ENCODE data around the gene TMTC4. TPM values are rescaled to one million over a fixed set of nuclear protein-coding genes. Genes with fewer than 3 reads are reported as not detected.

Gene TMTC4
- total RNA-seq, 4 donors from 2014 or later: 12.5 to 28.5 (median 14.8) TPM

- Histone ChIP-seq H3K27me3 (no peaks in the 10 kb centered on the region), H3K36me3 (peaks cover 0 to 74% (median 8%) of the 10 kb centered on the region in 3 donors), H3K4me1 (no peaks in the 10 kb centered on the region), H3K4me3 (no peak overlapping the region), H3K9me3 (no peaks in the 10 kb centered on the region), H3K27ac (no peak overlapping the region)
- TF ChIP-seq CTCF (IDR thresholded peaks at IDR 0.05) (no peak), EP300 (IDR thresholded peaks at IDR 0.05) (no peak), POLR2A (IDR thresholded peaks at IDR 0.05) (no peak)
- 97 to 100% methylated on average over 2 of the region's 2 CpGs for WGBS, 2 donors
- DNase-seq (ENCODE audit: low spot score in 2 of 2): no peak
Observed at GRCh38 chr13:100633461-100633860, 41.1 kb downstream of the TMTC4 start.

GRCh38 chr13:100630555-100630954 lies 44.0 kb downstream of the TMTC4 start:
- H3K27me3 ChIP-seq: no peaks in the 10 kb centered on the region
- H3K36me3 ChIP-seq: peaks cover 0 to 79% (median 0%) of the 10 kb centered on the region in 3 donors
- H3K27ac ChIP-seq: no peak overlapping the region
- TF ChIP-seq POLR2A (IDR thresholded peaks at IDR 0.05): no peak
- no peak for TF ChIP-seq EP300 (IDR thresholded peaks at IDR 0.05)
- no peak for TF ChIP-seq CTCF (IDR thresholded peaks at IDR 0.05)
- no peaks in the 10 kb centered on the region for H3K9me3 ChIP-seq
- H3K4me1 ChIP-seq: no peaks in the 10 kb centered on the region
- WGBS, 2 donors: 59 to 61% methylated on average over 8 of the region's 8 CpGs
- H3K4me3 ChIP-seq: no peak overlapping the region
- no peak for DNase-seq (ENCODE audit: low spot score in 2 of 2)

- Histone ChIP-seq H3K27me3 (no peaks in the 10 kb centered on the region), H3K9me3 (no peaks in the 10 kb centered on the region), H3K4me3 (no peak overlapping the region), H3K27ac (no peak overlapping the region), H3K4me1 (no peaks in the 10 kb centered on the region), H3K36me3 (peaks cover 0 to 85% (median 0%) of the 10 kb centered on the region in 3 donors)
- no peak for DNase-seq (ENCODE audit: low spot score in 2 of 2)
- 70 to 84% methylated on average over 13 to 15 of the region's 15 CpGs for WGBS, 2 donors
- TF ChIP-seq CTCF (IDR thresholded peaks at IDR 0.05) (no peak), EP300 (IDR thresholded peaks at IDR 0.05) (no peak), POLR2A (IDR thresholded peaks at IDR 0.05) (no peak)
Observed at GRCh38 chr13:100627120-100627519, 47.5 kb downstream of the TMTC4 start.

- TF ChIP-seq POLR2A (IDR thresholded peaks at IDR 0.05) (no peak), EP300 (IDR thresholded peaks at IDR 0.05) (no peak), CTCF (IDR thresholded peaks at IDR 0.05) (no peak)
- Histone ChIP-seq H3K9me3 (no peaks in the 10 kb centered on the region), H3K4me3 (no peak overlapping the region), H3K36me3 (peaks cover 0 to 89% (median 0%) of the 10 kb centered on the region in 3 donors), H3K27ac (no peak overlapping the region), H3K27me3 (no peaks in the 10 kb centered on the region), H3K4me1 (no peaks in the 10 kb centered on the region)
- WGBS, 2 donors: 73 to 78% methylated on average over 9 of the region's 9 CpGs
- no peak for DNase-seq (ENCODE audit: low spot score in 2 of 2)
Observed at GRCh38 chr13:100625447-100625846, 49.1 kb downstream of the TMTC4 start.

GRCh38 chr13:100620792-100621191 lies 53.8 kb downstream of the TMTC4 start:
- Histone ChIP-seq H3K27me3 (no peaks in the 10 kb centered on the region), H3K27ac (no peak overlapping the region), H3K4me3 (no peak overlapping the region), H3K9me3 (no peaks in the 10 kb centered on the region), H3K4me1 (no peaks in the 10 kb centered on the region), H3K36me3 (peaks cover 0 to 50% (median 0%) of the 10 kb centered on the region in 3 donors)
- TF ChIP-seq POLR2A (IDR thresholded peaks at IDR 0.05) (no peak), EP300 (IDR thresholded peaks at IDR 0.05) (no peak), CTCF (IDR thresholded peaks at IDR 0.05) (no peak)
- WGBS, 2 donors: 80 to 81% methylated on average over 4 of the region's 4 CpGs
- DNase-seq (ENCODE audit: low spot score in 2 of 2): no peak

All from tibial nerve (tissue), 4 donors.